ENCODE results near the gene TTC21A.

The TTC21A gene

GRCh38 chr3:39185326-39185958, 78.0 kb downstream of the TTC21A start:
- TF ChIP-seq POLR2A (IDR thresholded peaks at IDR 0.05; ENCODE audit: extremely low read depth, insufficient read length), result no peak
- no peak for TF ChIP-seq MAX (IDR thresholded peaks at IDR 0.05; ENCODE audit: low read depth, low read length)
- DNase-seq (ENCODE audit: low read depth), result no peak
- no peak overlapping the region for H3K4me3 ChIP-seq (ENCODE audit: low read depth, low read length)

GRCh38 chr3:39185959-39186691, 78.6 kb downstream of the TTC21A start:
- TF ChIP-seq MYC (IDR thresholded peaks at IDR 0.05; ENCODE audit: low read depth, low read length), result no peak
- TF ChIP-seq MAX (IDR thresholded peaks at IDR 0.05; ENCODE audit: low read depth, low read length), result no peak
- TF ChIP-seq POLR2A (IDR thresholded peaks at IDR 0.05; ENCODE audit: extremely low read depth, insufficient read length), result no peak
- TF ChIP-seq, protein P1, sequence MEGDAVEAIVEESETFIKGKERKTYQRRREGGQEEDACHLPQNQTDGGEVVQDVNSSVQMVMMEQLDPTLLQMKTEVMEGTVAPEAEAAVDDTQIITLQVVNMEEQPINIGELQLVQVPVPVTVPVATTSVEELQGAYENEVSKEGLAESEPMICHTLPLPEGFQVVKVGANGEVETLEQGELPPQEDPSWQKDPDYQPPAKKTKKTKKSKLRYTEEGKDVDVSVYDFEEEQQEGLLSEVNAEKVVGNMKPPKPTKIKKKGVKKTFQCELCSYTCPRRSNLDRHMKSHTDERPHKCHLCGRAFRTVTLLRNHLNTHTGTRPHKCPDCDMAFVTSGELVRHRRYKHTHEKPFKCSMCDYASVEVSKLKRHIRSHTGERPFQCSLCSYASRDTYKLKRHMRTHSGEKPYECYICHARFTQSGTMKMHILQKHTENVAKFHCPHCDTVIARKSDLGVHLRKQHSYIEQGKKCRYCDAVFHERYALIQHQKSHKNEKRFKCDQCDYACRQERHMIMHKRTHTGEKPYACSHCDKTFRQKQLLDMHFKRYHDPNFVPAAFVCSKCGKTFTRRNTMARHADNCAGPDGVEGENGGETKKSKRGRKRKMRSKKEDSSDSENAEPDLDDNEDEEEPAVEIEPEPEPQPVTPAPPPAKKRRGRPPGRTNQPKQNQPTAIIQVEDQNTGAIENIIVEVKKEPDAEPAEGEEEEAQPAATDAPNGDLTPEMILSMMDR (IDR thresholded peaks at IDR 0.05; ENCODE audit: low read depth, low read length), result no peak
- H3K4me3 ChIP-seq (ENCODE audit: low read depth, low read length), result no peak overlapping the region
- DNase-seq (ENCODE audit: low read depth), result no peak

DNA sequence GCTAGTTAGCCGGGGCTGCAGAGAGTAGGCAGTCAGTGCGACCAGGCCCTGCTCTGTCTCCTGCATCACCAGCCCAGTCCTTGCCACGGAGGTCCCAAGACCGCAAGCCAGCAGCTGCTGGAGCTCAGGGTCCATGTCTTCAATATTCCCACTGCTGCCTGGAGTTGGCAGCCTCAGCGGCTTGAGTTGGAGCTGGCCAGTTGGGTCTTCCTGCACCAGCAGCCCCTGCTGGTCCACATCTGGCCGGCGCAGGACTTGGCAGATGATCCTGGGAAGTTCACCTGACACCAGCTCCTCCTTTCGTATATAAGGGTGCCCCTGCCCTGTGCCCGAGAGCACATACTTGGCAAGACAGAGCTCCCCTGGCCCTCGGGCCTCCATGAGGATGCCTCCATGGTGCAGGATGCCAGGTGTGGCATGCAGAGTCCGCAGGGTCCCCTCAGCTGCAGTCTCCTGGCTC, 79.2 kb downstream of the TTC21A start:
- no peak overlapping the region for H3K4me3 ChIP-seq (ENCODE audit: low read depth, low read length)
- TF ChIP-seq POLR2A (IDR thresholded peaks at IDR 0.05; ENCODE audit: extremely low read depth, insufficient read length), result no peak
- no peak for TF ChIP-seq MYC (IDR thresholded peaks at IDR 0.05; ENCODE audit: low read depth, low read length)
- TF ChIP-seq, protein P1 (IDR thresholded peaks at IDR 0.05; ENCODE audit: low read depth, low read length), result no peak
- no peak for TF ChIP-seq MAX (IDR thresholded peaks at IDR 0.05; ENCODE audit: low read depth, low read length)
- no peak for DNase-seq (ENCODE audit: low read depth)

DNA sequence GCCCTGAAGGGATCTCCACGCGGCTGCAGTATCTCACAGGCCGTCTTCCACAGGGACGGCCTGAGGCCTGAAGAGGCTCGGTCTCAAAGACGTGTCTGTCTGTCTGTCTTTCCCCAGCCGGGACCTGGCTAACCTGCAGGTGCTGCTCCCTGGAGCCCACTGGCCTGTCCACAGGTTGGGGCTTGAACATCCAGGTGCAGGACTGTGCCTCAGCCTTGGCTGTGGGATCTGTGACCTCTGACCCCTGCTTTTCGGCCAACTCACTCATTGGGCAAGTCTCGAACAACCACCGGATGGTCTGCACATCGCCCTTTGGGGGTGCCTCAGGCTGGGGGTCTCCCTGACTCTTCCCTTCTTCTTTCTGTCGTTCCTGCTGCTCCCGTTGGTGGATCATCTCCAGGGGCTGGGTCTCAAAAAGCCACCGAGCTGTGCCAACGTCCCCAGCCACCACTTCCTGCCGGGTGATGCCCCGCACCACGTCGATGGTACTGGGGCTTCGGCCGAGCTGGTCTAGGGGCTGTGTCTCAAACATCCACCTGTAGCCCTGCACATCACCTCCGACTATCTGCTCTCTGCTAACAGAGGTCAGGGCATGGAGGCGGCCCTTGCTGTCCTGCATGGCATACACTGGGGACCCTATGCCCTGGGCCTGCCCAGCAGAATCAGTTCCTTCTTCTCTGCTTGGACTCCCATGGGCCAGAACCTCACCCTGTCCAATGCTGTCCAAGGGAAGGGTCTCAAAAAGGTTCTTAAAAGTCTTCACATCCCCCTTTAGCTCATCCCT, 80.1 kb downstream of the TTC21A start:
- DNase-seq (ENCODE audit: low read depth), result no peak
- TF ChIP-seq, protein P1 (IDR thresholded peaks at IDR 0.05; ENCODE audit: low read depth, low read length), result no peak
- no peak for TF ChIP-seq MYC (IDR thresholded peaks at IDR 0.05; ENCODE audit: low read depth, low read length)
- no peak for TF ChIP-seq POLR2A (IDR thresholded peaks at IDR 0.05; ENCODE audit: extremely low read depth, insufficient read length)
- TF ChIP-seq MAX (IDR thresholded peaks at IDR 0.05; ENCODE audit: low read depth, low read length), result no peak
- H3K4me3 ChIP-seq (ENCODE audit: low read depth, low read length), result no peak overlapping the region
